NCI-H345 treated with DMSO at 0.1 percent for 48 hours (cell line): ENCODE measurements around the gene TRIM43B.
"Not testable (repeated sequence)": the region's sequence is repeated elsewhere in the genome, so short reads cannot be mapped to it uniquely, and the experiment has no call there.

Experiments
- DNase-seq: peaks from one replicate; lab custom pipeline; 2025; ENCODE audit not compliant: unreplicated experiment; lab: John Stamatoyannopoulos, UW

TRIM43B gene

GRCh38 chr2:95434507-95435076, 50.0 kb downstream of the TRIM43B start:
- DNase-seq, result not testable (repeated sequence)

GRCh38 chr2:95433973-95434372, 50.6 kb downstream of the TRIM43B start:
- DNase-seq, result not testable (repeated sequence)

GRCh38 chr2:95433373-95433772, 51.2 kb downstream of the TRIM43B start:
- not testable (repeated sequence) for DNase-seq

- not testable (repeated sequence) for DNase-seq
Measured at GRCh38 chr2:95429748-95430467, 54.6 kb downstream of the TRIM43B start.

- not testable (repeated sequence) for DNase-seq
Measured at GRCh38 chr2:95427196-95427867, 57.2 kb downstream of the TRIM43B start.
